ENCODE measurements around the gene CCL5.
A peak's percentile ranks its signal among the peaks of the same experiment; 100 is the strongest.
"Not testable (repeated sequence)": the region's sequence is repeated elsewhere in the genome, so short reads cannot be mapped to it uniquely, and the experiment has no call there.

The CCL5 gene

GRCh38 chr17:35897772-35898171 lies 17.6 kb upstream of the CCL5 start:
- not testable (repeated sequence) for DNase-seq

- DNase-seq, result peak; percentile 66
Measured at GRCh38 chr17:35895636-35896587, 15.8 kb upstream of the CCL5 start.

- no peak for DNase-seq
Measured at GRCh38 chr17:35894206-35894605, 14.0 kb upstream of the CCL5 start.

GRCh38 chr17:35893751-35894150 lies 13.6 kb upstream of the CCL5 start:
- DNase-seq, result no peak

- peak; percentile 81 for DNase-seq
Measured at GRCh38 chr17:35892091-35893035, 12.2 kb upstream of the CCL5 start.

GRCh38 chr17:35891269-35891668 lies 11.1 kb upstream of the CCL5 start:
- no peak for DNase-seq

GRCh38 chr17:35890774-35891155 lies 10.6 kb upstream of the CCL5 start:
- DNase-seq, result peak; percentile 82

- DNase-seq, result no peak
Measured at GRCh38 chr17:35889818-35890773, 9.9 kb upstream of the CCL5 start.

- peak; percentile 79 for DNase-seq
Measured at GRCh38 chr17:35889241-35889640, 9.1 kb upstream of the CCL5 start.

- DNase-seq, result no peak
Measured at GRCh38 chr17:35878361-35878760, 1.8 kb downstream of the CCL5 start.

GRCh38 chr17:35877345-35878029 lies 2.7 kb downstream of the CCL5 start:
- no peak for DNase-seq

GRCh38 chr17:35876534-35876933 lies 3.6 kb downstream of the CCL5 start:
- DNase-seq, result no peak

- DNase-seq, result no peak
Measured at GRCh38 chr17:35875800-35876139, 4.4 kb downstream of the CCL5 start.

GRCh38 chr17:35875072-35875799 lies 4.9 kb downstream of the CCL5 start:
- no peak for DNase-seq

- no peak for DNase-seq
Measured at GRCh38 chr17:35872196-35872980, 7.8 kb downstream of the CCL5 start.

GRCh38 chr17:35870906-35871819 lies 9.0 kb downstream of the CCL5 start:
- no peak for DNase-seq

GRCh38 chr17:35868737-35869136 lies 11.4 kb downstream of the CCL5 start, which contains the start of gene HEATR9:
Gene HEATR9 (minus strand): TSS chr17:35868891. CDS start chr17:35868742, 149 bp downstream.
- no peak for DNase-seq

- DNase-seq, result no peak
Measured at GRCh38 chr17:35867574-35867973, 12.6 kb downstream of the CCL5 start.

- no peak for DNase-seq
Measured at GRCh38 chr17:35866341-35866950, 13.7 kb downstream of the CCL5 start.

Measured in activated CD4-positive, alpha-beta T cell treated with anti-CD3 and anti-CD28 coated beads, Interleukin-2, amount 50 U/mL, for 16 hours (primary cell).